B cell (primary cell): ENCODE data around the gene FBXO11.

Experiments
- CTCF ChIP-seq: fragments of 200-600 bp; IDR thresholded peaks from one replicate; pipeline ENCODE4 v1.8.0; 2022; ENCODE audit warnings: antibody characterized with exemption, mild to moderate bottlenecking
- EZH2 ChIP-seq: IDR thresholded peaks from 2 replicates; pipeline ENCODE4 v1.6.1; 2012; ENCODE audit warnings: borderline replicate concordance, low read depth, mild to moderate bottlenecking, moderate library complexity, low read length; ENCODE audit not compliant: insufficient read depth, poor library complexity, severe bottlenecking

GRCh38 chr2:47916412-47916811 is 10.1 kb upstream of the FBXO11 start:
- no peak for TF ChIP-seq CTCF
- TF ChIP-seq EZH2, result no peak
